Activated CD8-positive, alpha-beta memory T cell treated with anti-CD3 and anti-CD28 coated beads for 24 hours (primary cell): ENCODE data around the gene RIOK3.
"Not testable (repeated sequence)": the region's sequence is repeated elsewhere in the genome, so short reads cannot be mapped to it uniquely, and the experiment has no call there.

ENCODE experiments used
- DNase-seq: peaks from one replicate; pipeline ENCODE4 v3.0.0-alpha.2; 2020

RIOK3 gene

DNA sequence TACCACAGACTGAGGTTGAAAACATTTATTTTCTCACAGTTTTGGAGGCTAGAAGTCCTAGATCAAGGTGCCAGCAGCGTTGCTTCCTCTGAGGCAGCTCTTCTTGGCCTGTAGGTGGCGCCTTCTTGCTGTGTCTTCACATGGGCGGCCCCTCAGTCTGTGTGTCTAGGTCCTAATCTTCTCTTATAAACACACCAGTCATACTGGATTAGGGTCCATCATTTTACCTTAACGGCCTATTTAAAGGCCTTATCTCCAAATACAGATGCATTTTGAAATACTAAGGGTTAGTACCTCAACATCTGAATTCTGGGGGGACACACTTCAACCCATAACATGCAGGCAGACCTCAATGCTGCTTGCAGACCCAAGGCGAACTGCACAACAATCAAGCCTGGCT, 45.8 kb downstream of the RIOK3 start:
- peak; percentile 79 for DNase-seq

DNA sequence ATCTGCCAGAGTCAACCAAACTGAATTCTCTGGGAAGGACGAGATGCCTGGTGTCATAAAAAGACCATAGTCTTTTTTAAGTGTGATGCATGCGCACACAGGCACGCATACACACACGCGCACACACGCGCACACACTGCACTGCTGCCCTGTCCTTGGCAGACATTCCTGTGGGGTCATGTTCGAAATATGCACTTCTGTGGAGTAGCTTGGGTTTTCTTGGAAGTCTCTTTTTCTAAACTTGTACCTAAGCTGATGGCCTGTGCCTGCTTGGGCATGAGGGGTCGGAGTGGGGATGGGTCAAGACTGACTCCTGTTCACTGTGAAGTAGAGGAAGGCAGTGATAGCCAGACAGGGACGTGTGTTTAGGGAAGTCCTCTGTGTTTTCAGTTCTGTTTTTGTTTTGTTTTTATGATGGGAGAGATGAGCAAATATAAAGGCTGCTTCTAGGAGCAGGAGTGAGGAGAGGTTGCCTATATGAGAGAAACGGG, 46.2 kb downstream of the RIOK3 start:
- no peak for DNase-seq

DNA sequence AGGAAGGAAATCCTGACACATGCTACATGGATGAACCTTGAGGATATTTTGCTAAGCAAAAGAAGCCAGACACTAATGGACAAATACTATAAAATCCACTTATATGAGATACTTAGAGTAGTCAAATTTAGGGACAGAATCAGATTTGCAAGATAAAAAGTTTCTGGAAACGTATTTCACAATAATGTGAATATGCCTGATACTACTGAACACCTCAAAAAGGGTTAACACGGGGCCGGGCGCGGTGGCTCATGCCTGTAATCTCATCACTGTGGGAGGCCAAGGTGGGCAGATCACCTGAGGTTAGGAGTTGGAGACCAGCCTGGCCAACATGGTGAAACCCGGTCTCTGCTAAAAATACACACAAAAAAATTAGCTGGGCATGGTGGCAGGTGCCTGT, 48.5 kb downstream of the RIOK3 start:
- no peak for DNase-seq

DNA sequence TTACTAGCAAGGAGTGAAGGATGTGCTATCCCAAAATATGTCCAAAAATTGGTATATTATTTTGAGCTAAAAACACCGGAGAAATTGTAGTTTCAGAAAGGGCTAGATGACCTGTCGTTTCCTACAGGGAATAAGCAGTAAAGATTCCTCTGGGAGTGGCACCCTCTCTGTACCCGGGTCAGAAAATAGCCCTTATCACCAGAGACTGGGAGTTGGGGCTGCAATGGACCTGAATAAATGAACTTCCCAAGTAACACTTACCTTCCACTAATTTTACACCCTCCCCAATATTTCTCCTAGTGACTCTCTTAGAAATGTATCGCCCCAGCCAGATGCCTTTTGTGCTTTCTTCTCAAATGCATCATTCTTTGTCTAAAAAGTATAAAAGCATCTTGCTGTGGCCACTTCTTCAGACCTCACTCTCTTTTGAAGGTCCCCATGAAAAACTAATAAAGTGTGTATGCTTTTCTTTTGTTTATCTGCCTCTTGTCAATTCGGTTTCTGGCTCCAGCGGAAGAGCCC, 49.5 kb downstream of the RIOK3 start:
- DNase-seq, result no peak

DNA sequence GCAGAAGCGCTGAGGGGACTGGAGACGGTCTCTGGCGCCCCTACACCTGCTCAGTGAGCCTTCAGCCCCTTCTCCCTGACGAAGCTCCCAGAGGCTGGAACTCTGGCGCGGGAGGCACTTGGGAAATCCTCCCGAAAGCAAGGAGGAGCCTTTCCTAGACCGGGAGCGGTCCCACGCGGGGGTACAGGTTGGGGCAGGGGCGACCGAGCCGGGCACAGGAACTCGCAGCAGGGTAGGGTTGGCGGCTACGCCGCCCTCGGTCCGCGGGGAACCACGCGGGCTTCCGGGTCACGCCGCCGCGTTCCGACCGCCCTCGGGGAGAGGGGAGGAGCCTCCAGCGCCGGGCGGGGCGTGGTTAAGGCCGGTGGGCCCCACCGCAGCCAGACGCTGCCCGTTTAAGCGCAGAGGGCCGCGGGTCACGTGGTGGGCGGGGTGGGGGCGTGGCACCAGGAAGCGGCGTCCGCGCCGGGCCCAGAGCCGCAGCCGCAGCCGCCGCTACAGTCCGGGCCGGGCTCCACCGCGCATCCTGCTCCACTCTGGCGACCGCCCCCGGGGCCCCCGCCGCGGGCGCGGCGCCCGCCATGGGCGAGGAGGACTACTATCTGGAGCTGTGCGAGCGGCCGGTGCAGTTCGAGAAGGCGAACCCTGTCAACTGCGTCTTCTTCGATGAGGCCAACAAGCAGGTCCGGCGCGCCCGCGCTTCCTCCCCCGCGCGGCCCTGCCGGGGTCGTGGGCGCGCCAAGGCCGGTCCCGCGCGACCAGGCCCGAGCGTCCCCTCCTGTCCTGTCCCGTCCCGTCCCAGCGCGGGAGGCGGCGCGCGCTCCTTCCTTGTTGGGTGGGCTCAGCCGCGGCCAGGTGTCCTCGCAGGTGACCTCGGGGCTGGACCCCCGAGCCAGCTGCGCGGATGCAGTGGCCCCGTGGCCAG, 50.2 kb downstream of the RIOK3 start, which contains the start of gene RMC1:
Gene RMC1 (plus strand): TSS at position 474 of the 925 bp plus-strand sequence. CDS start 108 bp downstream, at position 582.
- peak; percentile 99 for DNase-seq

DNA sequence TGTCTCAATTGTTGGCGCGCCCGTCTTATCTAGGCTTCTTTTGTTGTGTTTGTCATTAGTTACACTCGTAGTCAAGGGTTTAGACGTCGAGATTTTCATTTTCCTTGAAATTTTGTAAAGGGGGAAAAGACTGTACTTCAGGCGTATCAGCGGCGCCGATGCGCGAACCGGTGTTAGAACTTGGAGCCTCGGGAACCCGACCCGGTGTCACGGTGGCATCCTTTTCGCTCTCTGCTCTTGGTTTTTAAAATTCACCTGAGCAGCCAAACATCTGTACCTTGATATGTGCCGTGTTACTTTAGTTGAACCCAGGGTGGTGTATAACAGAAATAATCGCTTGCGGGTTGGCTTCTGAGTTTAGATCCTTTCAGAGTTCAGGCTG, 50.9 kb downstream of the RIOK3 start:
- no peak for DNase-seq

DNA sequence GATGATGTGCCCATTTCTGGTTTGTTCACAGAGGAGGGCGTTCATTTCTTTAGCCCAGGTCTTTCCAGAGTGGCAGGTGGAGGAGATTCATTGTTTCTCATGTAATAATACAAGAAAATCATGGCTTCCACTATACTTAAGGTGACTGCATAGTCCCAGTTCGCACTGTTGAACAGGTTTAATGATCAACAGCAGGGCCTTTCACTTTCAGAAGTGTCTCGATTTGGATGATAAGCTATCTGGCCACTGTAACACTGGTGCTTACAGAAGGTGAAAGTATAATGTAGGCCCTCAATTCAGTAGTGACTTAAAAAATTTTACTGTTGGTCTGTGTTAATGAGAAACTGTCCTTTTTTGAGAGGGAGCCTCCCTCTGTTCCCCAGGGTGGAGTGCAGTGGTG, 51.6 kb downstream of the RIOK3 start:
- DNase-seq, result no peak

DNA sequence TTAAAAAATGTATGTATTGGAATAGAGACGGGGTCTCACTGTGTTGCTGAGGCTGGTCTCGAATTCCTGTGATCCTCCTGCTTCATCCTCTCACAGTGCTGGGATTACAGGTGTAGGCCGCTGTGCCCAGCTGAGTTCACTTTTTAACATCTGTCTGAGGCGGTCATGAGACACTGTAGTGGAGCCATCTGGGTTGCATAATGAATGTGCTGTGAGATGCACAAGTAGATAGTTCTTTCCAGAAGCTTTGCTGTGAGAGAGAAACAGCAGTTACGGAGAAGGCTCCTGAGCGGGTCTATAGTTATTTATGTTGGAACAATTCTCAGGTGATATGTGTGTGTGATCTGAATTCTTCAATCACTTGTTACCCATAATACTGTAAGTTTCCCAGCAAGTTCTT, 53.3 kb downstream of the RIOK3 start:
- DNase-seq, result peak; percentile 13

DNA sequence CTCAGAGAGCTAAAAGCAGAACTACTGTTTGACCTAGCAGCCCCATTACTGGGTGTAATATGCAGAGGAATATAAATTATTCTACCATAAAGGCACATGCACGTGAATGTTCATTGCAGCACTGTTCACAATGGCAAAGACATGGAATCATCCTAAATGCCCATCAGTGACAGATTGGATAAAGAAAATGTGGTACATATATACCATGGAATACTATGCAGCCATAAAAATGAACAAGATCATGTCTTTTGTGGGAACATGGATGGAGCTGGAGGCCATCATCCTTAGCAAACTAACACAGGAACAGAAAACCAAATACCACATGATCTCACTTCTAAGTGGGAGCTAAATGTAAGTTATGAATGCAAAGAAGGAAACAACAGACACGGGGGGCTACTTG, 57.8 kb downstream of the RIOK3 start:
- DNase-seq, result not testable (repeated sequence)

DNA sequence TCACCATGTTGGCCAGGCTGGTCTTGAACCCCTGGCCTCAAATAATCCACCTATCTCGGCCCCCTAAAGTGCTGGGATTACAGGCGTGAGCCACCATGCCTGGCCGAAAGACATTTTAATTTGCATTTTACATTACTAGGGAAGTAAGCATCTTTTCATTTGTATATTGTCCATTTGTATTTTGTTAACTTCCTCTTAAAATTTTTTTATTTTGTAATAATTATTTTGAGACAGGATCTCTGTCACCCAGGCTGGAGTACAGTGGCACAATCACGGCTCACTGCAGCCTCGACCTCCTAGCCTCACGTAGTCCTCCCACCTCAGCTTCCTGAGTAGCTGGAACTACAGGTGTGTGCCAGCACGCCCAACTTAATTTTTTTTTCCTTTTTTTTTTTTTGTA, 59.1 kb downstream of the RIOK3 start:
- not testable (repeated sequence) for DNase-seq

DNA sequence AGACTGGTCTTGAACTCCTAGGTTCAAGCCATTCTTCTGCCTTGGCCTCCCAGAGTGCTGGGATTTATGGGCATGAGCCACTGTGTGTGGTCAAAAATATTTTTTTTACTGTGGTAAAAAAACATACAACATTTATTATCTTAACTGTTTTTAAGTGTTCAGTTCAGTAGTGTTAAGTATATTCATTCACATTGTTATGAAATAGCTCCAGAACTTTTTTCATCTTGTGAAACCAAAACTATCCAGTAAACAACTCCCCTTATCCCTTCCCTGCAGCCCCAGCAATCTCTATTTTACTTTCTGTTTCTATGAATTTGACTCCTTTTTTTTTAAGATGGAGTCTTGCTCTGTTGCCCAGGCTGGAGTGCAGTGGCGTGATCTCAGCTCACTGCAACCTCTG, 59.6 kb downstream of the RIOK3 start:
- no peak for DNase-seq

DNA sequence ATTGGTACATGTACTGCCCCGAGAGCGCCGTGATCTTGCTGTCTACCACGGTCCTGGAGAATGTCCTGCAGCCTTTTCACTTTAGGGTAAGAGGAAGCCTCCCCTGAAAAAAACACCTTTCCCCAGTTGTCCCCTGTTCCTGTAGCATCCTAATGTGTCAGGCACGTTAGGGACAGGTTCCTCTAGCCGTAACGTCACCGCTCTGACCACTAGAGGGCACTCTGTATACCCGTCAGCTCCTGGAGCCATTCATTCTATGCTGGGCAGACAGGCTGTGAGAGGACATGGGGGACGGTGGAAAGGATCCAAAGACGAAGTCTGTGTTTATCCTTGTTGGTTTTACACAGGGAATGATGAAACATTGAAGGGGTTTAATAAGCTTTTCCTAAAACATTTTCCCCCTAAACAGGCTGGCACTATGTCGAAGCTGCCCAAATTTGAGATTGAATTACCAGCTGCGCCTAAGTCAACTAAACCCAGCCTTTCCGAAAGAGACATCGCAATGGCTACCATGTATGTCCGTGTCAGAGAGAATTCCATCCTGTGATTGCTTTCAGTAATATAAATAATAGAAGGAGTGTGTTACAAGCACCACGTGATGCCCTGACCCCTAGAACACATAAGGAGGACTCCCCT, 62.9 kb downstream of the RIOK3 start:
- DNase-seq, result peak; percentile 83

DNA sequence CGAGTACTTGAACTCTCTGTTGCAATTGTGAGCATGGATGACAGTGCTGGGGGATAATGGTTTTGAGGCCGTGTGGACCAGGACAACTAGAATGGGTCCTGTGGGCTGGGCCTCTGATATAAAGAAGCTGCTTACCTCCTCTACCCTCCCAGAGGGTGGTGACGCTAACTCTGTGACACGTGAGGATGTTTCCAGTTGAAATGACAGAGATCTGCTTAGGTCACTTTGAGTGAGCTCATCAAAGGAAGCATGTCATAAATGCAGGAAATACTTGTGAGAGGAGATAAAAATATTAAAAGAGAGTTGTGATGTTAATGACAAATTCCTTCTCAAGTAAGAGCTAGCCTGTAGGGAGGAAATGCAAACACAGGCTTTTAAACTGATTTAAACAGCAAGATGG, 66.6 kb downstream of the RIOK3 start:
- no peak for DNase-seq

DNA sequence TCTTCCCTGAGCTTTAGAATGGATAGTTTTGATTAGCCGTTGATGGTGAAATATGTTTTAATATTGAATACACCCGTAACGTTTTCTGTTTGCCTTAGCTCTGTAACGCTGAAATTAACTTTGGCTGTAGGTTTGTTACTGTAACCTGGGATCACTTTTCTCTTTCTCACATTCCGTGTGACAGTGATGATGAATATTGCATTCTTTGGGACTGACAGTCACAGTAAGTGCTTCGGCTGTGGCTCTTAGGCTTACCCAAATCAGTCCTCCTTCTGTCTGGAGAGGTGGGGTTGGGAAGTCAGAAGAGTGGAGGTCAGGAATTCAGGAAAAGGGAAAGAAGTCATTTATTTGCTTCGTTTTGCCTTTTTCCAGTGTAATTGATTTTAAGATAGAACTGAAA, 68.2 kb downstream of the RIOK3 start:
- no peak for DNase-seq

DNA sequence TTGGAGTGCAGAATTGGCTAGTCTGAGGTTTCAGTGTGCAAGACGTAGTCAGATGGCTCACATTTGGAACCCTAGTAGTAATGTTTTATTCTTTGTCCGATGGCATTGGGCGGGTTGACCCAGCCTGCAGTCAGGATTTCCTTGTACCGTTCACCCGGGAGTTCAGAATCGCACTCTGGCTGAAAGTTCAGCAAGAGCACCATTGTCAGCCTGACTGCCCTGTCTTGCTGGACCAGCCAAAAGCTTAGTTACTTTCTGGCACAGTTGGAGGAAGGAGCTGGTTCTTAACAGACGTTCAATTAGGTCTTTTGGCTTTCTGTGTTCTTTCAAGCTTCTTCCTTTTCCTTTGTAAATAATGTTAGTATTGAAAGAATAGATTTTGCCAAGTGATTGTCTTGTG, 68.8 kb downstream of the RIOK3 start:
- no peak for DNase-seq

DNA sequence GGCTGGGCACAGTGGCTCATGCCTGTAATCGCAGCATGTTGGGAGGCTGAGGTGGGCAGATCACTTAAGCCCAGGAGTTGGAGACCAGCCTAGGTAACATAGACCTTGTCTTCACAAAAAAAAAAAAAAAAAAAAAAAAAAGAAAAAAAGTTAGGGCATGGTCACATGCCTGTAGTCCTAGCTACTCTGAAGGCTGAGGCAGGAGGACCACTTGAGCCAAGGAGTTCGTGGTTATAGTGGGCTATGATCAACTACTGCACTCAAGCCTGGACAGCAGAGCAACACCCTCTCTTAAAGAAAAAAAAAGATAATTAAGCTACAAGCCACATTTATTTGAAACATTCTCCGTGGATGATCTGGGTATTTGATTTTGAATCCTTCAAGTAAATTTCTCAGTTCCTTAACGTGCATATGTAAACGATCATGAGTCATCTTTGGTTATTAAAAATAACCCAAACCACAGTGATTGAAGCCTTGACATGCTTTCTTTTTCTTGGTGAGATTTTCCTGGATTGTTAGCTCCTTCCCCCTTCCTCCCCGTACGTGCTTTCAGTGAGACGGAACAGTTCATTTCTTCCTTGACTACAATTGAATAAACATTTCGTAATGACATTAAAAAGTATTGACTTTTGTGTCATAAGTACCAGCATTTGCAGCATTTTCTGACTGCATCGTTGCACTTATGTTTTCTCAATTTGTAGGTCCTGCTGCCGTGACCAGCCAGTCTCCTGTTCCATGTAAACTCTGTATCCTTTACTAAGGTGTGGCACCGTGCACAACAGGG, 70.5 kb downstream of the RIOK3 start:
- no peak for DNase-seq

DNA sequence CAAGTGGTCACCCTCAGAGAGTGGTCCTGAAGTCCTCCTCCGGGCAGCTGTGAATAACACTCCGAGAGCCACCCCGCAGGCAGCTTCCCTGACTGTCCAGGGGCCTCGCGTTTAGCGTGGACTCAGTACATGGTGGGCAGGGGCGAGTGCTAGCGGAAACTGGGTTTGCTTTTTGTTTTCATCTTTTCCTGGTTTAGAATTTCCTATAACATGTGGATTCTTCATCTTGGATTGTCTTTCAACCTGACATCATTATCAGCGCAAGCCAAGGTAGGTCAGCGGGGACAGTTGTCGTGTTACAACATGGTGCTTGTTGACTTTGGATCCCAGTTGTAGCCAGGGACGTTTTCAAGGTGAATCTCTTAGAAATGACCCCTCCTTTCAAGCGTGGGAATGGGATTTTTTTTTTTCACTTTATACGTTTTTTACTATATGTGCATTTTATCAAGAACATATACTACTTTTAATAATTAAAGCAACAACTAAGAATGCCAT, 71.2 kb downstream of the RIOK3 start:
- no peak for DNase-seq

DNA sequence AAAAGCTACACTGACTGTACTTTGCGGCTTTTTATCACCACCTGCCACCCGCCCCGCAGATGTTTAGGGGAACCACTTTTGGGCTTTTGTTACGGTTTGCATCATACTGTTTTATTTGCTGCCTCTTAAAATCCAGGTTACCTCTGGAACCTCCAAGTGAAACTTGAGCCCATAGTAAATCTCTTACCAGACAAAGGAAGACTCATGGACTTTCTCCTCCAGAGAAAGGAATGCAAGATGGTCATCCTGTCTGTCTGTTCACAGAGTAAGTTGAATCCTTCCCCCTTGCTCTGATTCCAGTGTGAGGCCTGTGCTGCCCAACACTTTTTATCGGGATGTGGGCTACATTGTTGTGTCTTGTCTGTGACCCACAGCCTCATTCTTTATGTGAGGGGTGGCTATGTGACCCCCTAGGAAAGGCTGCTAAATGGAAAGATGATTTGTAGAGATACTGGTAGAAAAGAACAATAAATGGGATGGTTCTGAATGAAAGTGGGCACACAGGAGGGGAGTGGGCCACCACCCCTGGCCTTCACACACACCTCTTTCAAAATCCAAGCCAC, 73.5 kb downstream of the RIOK3 start:
- no peak for DNase-seq

DNA sequence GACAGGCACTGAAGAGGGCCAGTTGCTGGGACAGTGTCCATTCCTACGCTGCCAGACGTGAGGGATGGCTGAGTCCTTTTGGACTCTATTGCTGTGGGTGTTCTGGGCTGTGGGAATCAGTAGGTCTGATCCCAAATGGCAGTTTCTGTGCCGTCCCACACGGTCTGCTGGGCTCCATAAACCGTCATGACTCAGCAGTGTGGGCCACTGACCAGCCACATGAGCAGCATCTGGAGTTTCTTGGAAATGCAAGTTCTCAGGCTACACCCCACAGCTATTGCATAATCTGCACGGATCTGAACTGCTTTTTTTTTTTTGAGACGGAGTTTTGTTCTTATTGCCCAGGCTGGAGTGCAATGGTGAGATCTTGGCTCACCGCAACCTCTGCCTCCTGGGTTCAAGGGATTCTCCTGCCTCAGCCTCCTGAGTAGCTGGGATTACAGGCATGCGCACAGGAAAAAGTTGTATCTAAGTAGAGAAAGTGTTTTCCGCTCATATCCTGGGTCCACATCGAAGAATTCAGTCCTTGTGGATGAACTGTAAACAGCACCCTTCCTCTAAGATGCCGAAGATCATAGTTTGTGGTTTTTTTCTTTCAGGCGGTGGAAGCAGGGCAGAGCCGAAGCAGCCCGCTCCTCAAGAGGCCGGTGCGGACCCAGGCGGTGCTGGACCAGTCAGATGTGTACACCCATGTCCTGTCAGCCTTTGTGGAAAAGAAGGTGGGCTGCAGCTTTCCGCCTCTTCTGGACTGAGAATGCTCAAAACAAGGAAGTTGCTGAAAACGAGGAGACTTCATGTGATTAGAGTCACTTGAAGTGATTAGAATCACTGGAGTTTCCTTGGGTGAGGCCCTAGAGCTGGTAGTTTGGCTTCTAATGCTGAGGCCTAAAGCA, 75.7 kb downstream of the RIOK3 start:
- DNase-seq, result no peak

DNA sequence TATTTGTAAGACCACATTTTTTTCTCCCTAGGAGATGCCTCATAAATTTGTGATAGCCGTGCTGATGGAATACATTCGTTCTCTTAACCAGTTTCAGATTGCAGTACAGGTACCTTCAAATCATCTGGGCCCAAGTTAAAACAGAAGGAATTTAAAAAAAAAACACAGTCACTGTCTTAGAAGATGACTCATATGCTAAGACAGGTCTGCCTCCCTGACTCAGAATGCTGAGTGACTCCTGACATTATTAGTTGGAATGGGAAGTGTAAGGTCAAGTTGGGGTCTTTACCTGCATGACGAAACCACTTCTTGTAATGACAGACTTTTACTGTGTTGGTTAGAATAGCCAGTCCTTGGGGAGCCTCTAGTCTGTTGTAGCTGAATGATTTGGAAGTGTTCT, 76.5 kb downstream of the RIOK3 start:
- DNase-seq, result no peak

DNA sequence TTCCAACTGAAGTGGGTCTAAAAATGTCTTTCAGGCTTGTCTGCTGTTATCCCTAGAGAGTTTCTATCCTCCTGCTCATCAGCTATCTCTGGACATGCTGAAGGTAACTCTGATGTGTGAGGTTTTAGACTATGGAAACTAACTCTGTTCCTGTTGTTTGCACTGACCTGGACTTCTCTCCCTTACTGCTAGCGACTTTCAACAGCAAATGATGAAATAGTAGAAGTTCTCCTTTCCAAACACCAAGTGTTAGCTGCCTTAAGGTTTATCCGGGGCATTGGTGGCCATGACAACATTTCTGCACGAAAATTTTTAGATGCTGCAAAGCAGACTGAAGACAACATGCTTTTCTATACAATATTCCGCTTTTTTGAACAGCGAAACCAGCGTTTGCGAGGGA, 77.1 kb downstream of the RIOK3 start:
- no peak for DNase-seq

DNA sequence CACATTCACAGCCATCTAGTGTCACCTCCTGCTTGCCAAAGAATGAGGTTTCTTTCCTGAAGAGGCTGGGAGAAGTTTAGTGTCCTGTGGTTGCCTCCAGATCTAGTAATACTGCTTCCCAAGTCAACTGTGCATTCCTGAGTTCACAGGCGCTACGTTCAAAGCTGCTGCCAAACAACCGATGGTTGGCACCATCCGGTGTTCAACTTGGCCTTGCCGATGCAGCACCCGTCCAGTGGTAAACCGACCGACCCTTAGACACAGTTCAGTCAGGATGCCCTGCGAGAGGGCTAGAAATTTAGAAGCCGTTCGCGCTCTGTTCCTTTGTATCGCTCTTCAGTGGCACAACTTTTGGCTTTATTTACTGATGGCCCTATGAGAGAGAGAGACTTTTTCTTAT, 78.8 kb downstream of the RIOK3 start:
- DNase-seq, result no peak
